Mesenteric fat pad (tissue), 1 donor: ENCODE data around the gene RFX8. TPM values are rescaled to one million over a fixed set of nuclear protein-coding genes. Genes with fewer than 3 reads are reported as not detected.
A peak's percentile ranks its signal among the peaks of the same experiment; 100 is the strongest.
"Not testable (repeated sequence)": the region's sequence is repeated elsewhere in the genome, so short reads cannot be mapped to it uniquely, and the experiment has no call there.

ENCODE experiments used
- DNase-seq: peaks from one replicate; pipeline ENCODE4 v3.0.0-alpha.2; 2020; ENCODE audit warnings: low spot score
- total RNA-seq: library from RNA; stranded (reverse); fragmentation: NEBNext Ultra II Directional; extraction: Animal tissue kit (Norgen Biotek cat#: 25700); gene quantifications from one replicate; pipeline ENCODE4 v1.2.1, GENCODE V29; 2021
- donor health status: DM: yes; HTN: yes; CAD: no.

The RFX8 gene
- total RNA-seq, 1 donor from 2014 or later: 0.16 TPM

DNA sequence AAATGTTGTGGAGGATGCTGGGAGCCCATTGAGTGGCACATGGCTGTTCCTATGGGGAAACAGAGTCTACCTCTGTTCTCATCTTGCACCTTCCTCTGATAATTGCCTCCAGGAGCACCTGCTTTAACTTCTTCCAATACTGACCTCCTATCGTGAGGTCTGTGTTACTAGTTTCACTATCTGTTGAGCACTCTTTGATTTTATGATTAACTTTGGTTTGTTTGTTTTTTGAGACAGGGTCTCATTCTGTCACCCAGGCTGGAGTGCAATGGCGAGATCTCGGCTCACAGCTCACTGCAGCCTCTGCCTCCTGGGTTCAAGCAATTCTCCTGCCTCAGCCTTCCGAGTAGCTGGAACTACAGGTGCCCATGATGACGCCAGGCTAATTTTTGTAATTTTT lies 12.1 kb upstream of the RFX8 start:
- no peak for DNase-seq

DNA sequence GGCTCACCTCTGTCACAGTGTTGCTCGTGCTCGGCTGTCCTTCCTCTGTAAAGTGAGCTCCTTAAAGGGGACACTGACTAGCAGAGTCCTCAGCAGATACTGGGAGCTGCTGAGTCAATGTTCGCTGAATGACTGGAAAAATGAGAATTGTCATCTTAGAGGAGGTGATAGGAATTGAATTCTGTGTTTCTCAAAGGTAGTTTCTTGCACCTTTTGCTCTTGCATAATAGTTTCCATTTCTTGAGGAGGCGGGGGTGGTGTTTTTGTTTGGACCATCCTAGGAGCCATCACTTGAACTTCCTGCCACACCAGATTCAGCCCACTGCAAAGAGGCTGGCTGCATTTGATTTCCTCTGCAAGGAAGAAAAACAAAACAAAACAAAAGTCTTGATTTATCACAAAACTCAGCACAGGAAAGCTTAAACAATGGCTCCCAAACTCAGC lies 11.4 kb upstream of the RFX8 start:
- no peak for DNase-seq

DNA sequence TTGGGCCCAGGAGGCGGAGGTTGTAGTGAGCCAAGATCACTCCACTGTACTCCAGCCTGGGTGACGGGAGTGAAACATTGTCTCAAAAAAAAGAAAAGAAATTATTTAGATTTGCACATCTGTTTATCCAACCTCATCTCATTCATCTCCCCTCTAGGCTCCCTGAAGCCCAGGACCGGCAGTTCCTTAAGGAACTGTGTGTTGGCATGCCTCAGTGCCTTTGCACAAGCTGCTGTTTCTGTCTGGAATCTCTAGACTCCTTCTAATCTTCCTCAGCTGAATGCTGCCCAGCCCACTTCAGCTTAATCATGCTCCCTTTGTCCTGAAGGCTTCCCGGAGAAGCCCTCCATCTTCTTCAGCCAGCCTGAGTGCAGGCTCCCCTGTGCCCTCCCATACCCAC lies 10.9 kb upstream of the RFX8 start:
- DNase-seq: no peak

DNA sequence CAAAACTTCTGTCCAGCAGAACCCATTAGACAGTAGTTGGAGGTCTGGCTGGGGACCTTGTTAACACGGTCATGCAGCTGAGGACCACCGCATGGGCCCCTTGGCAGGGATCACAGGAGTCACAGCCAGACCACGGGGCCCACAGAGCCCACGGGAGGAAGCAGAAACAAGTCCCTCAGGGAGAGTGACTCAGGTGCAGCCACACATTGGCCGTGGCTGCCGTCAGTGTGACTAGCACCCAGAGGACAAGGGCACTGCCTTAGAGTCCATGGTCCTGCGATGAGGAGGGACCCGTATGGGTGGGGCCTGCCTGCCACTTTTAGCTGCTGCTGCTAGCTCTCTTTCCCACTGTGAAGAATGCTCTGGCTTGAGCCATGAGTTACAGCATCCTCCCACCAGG lies 5.9 kb upstream of the RFX8 start:
- DNase-seq: no peak

DNA sequence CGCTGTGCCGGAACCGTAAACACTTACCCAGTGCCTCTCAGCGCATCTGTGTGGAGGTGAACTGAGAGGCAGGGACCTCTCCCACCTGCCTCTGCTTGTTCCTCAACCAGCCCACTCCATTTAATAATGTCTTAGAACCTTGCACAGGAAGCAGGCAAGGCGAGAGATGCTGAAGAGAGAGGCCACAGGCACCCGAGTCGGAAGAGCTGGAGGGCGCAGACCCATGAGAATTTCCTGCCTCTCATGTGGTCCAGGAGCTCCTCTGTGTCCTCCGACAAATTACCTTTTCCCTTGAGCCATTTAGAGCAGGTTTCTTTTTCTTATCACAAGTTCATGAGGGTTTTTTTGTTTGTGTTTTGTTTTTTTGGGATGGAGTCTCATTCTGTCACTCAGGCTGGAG lies 4.9 kb upstream of the RFX8 start:
- DNase-seq: no peak

DNA sequence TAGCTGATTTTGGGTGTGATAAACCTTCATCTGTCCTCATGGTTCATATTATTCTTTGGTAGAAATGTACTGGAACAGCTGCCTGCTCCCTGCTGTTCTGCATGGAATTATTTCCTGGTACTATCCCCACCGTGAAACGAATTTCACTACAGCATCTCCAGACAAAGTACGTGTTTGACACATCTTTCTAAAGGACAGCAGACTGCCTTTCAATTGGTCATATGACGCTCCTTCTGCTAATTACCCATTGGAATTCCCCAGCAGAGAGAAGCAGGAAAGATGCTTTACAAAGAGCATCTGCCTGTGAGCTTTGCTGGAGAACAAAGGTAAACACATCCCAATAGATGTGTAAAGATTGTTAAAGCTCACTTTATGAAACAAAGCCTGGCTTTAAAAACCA lies 4.4 kb upstream of the RFX8 start:
- no peak for DNase-seq

DNA sequence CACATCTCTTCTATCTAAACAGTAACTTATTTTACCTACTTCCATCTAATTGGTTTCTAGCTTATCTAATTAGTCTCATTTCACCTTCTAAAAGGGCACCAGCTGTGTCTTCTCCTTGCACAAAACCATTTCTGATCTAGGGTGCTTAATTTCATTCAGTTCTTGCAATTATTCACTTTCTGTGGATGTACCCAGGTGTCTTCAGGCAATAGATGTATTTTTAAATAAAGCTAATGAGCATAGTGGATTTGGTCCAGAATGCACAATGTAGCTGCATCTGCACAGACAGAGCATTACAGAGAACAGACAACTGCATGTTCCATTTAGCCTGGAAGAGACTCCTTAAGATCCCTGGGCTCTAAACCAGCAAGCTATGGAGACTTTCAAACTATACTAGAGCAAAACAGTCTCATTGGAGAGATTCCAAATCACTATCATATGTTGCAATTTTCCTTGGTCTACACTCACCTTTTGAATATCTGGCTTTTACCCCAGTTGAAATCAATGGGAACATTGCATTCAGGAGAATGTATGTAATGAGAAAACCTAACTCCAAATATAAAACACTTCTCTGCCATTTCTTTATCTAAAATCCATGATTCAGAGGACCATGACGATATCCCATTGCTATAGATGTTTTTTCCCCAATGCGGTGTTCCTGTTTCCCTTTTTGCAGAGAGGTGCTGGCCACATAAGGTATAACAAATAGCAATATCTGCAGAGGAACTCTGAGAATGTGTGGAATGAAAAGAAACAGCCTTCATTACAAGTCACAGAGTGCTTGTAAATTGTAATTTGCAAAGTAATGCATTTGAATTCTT lies 3.5 kb upstream of the RFX8 start:
- no peak for DNase-seq

DNA sequence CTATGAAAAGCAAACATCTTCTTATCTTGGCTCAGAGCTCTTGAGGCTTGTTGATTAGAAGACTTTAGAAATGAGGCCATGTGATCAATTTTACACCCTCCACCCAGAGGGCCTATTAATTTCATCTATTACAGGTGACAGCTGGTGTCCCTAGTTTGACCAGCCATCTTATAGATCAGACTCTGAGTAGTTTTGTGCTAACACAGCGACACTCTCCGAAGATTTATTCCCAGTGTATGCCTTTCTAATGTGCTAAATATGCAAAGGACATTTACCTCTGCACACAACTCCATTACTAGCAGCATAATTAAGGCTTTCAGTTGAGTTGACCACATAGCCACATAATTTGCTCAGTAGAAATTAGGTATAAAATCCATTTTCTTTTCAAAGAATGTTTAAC lies 2.6 kb upstream of the RFX8 start:
- no peak for DNase-seq

DNA sequence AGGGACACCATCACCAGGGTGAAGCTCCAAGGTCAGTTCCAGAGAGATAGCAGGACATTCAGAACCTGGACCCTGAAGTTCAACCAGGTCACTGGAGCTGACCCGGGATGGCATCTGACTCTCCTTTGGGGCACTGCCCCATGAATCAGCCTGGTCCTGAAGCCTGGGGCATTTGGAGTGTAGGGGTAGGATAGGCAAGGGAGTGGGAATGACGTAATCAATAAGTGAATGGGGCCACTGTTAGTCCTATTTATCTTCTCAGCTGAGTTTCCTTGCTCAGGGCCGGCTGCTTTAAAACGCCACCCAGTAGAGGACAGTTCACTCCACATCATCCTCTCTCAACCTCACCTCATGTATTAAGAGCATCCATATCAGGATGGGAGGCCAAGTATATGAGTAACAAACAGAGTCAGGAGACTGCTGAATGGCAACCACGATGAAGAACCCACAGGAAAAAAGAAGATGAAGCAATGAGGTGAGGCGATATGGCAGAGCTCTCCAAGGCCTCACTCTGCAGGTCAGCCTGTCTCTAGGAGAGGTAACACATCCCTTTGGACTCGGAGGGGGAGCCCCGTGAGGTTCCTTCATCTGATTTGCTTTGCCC lies 1.8 kb upstream of the RFX8 start:
- DNase-seq: no peak

DNA sequence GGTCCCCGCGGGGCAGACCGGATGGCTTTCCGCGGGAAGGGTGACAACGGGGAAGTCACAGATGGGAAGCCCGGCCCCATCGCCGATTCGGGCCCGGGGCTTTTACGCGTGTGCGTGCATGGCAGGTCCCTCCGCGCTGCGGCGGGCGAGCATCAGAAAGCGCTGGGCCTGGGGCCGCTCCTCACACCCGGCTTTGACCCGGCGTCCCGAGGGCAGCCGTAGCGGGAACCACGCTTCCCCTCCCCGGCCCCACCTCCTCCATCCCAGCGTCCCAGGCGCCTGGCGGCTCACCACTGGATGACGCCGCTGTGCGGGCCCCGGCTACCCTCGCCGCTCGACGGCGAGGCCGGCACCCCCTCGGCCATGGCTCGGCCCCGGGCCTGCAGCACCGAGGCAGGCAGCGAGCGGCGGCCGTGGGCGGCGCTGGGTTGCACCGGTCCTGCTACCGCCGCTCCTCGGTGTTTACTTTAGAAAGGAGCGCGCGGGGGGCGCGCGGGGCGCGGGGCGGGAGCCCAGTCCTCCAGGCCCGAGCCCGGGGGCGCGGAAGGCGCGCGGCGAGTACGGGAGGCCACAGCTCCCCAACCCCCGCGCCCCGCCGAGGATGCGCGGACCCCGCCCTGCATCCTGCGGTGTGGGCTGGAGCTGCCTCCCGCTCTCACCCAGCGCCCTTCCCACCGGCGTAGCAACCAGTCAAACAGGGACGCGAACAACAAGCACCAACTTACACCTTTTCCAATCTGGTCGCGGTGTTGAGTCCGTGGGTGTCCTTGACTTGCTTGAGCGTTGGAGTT lies 806 bp downstream of the RFX8 start:
- peak; percentile 91 for DNase-seq

DNA sequence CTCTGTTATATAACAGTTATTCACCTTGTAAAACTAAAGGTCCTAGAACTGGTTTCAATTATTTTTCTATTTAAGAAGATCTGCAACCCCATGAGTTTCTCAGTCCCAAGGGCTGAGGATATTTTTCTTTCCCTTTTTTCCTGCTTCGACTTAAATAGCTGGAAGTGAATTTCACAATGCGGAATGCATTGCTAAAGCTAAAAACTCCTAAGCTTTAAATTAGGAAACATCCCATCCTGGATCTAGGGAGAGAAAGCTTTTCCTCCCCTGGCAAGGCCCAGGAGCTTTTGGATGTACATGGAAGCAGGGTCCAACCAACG lies 1.4 kb downstream of the RFX8 start:
- DNase-seq: no peak

DNA sequence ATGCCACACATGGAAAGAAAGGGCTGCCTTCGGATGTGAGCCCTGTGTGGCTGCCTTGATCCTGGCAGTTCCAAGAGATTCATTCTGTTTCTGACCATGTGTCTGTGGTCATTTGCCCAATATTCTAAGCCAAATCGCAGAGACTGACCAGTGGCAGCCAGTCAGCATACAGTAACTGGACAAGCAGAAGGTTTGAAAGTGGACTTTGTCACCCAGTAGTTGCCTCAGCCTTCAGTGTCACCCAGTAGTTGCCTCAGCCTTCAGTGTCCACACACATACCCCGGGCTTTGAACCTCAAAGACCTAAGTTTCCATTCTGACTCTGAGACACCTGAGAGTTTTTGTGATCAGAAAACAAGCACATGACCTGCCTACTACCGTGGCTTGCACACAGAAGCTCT lies 5.0 kb downstream of the RFX8 start:
- DNase-seq: no peak

DNA sequence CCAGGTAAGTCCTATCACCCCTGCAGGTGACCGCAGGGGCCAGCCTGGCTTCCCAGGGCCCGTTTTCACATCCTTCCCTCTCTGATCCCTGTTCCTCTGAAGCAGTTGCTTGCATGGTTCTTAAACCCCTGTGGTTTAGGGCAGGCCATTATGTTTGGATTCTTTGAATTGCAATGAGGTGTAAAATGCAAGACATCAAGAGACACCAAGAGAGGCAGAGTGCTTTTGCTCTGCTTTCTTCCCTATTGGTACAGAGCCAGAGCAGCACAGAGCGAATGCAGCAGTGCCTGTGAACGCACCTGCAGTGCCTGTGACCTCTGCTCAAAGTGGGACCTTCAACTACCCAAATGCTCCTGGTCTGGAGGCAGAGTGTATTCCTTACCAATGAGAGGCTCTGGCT lies 7.6 kb downstream of the RFX8 start:
- DNase-seq: no peak

DNA sequence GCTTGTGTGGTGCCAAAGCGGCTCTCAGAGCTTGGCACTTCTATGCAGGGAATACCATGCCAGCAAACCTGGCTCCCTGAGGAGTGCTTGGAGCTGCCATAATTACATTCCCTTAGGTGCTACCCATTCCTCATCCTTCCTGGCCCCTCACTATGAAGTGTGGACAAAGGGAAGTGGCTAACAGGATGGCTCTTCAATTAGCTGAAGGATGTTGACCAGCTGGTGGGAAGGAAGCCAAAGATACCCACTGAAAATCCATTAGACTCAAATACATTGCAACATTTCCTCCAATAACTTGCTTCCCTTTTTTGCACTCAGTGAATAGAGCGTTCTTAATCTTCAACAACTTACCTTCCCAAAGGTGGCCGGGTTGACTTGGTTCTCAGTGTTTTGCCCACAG lies 8.5 kb downstream of the RFX8 start:
- DNase-seq: no peak

DNA sequence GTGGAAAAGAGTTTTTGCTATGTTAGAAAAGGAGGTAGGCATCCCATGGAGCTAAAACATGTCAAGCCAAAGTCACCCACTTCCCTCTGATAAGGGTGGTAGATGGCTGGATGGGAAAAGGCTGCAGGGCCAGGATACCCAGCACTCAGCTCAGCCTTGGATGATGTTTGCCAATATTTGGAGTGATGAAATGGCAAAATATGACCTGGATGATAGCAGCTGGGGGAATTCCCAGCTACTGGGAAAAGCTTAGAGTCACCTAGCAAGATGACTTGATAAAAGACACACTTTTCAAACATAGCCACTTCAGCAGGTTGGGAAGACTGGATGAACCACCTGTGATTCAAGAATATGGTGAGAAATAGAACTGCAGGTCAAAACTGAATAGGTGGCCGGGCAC lies 10.1 kb downstream of the RFX8 start:
- no peak for DNase-seq

DNA sequence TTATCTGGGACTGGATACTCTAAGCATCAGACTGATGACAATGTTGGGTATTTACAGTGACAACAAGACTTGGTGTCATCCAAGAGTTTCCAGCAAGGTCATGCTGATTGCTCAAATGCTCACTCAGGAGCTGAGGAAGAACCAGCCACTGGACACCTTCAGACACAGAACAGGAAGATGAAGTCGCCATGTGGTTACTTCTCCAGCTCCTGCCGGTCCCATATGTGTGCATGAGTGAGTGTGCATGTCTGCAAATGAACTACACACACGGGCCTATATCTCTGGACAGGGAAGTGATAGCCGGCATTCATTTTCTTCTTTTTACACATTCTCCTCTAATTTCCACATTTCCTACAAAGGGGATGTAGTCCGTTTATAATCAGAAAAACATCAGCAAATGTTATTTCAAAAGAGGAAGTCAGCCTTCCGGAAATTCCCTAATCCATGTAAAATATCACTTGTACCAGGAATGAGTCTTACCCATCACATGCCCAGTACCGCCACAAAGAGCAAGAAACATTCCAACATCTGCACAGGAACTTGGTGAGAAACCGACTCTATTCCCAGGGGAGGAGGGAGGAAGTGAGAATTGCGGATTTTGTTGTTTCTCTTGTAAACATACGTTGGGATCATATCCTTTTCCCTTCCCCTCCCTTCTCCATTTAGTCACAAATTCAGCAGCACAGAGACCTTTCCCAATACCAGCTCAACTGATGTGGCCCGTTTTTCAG lies 10.8 kb downstream of the RFX8 start:
- no peak for DNase-seq

DNA sequence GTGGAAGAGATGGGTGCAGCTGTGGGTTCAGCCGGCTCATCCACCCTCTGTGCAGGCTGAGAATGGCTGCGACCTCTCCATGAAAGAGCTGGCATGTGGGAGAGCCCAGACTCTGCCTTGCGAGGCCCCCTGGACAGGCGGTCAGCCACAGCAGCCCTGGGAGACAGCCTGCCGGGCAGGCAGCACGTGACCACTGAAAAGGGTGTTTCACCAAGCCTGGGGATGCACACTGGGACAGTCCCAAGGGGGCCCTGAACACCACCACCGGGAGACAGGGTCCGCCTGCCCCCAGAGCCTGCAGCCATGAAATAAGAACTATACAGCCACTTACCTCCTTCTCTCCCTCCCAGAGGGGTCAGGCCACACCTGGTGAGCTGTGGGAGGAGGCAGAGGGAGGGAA lies 11.5 kb downstream of the RFX8 start:
- DNase-seq: no peak

DNA sequence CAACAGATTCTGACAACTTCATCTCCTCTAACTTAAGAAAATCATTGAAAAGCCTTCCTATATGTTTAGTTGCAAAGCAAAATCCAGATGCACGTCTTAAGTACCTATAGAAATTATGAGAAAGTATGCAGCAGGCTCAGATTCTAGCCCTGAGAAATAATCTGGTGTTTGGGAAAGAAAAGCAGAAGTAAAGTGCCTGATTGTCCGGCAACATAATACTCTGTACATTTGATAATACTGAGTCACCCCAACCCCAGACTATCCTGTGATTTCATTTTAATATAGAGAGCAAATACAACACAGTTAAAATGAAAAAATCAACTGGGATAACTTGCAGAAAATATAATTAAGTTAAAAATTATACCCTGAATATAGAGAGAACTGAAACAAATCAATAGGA lies 13.5 kb downstream of the RFX8 start:
- DNase-seq: no peak

DNA sequence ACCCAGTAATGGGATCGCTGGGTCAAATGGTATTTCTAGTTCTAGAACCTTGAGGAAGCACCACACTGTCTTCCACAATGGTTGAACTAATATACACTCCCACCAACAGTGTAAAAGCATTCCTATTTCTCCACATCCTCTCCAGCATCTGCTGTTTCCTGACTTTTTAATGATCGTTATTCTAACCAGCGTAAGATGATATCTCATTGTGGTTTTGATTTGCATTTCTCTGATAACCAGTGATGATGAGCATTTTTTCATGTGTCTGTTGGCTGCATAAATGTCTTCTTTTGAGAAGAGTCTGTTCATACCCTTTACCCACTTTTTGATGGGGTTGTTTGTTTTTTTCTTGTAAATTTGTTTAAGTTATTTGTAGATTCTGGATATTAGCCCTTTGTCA lies 20.5 kb downstream of the RFX8 start:
- DNase-seq: not testable (repeated sequence)

DNA sequence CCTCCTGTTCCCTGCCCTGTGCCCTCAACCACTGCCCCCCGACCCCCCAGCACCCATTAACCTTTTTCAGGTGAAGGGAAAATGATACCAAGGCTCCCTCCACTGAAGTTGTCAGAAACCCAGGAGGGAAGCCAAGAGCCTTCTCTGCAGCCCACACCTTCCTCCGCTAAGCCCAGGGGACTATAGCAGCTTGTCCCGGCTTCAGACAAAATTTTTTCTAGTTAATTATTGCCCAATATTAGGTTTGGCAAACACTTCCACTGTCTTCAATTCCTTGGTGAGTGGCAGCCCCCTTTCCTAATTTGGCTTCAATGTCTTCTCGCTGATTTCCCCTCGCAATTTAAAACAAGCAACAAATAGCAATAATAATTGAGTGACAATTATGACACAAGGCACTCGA lies 23.9 kb downstream of the RFX8 start:
- DNase-seq: no peak

DNA sequence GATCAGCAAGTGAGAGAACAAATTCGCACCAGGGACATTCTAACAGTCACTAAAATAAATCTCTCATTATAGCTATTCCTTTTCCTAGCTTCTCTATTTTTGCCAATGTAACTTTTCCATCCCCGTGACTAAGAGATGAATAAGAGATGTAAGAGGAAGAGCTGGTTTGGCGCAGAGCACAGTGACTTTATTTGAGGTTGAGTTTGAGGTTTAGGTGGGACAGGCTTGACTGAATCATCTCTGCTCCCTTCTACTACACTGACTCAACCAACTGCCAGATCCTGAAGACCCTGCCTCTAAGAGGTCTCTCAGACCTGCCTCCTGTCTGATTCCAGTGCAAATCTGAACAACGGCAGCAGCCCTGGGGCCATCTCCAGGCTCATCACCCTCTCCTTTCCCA lies 28.0 kb downstream of the RFX8 start:
- DNase-seq: no peak

DNA sequence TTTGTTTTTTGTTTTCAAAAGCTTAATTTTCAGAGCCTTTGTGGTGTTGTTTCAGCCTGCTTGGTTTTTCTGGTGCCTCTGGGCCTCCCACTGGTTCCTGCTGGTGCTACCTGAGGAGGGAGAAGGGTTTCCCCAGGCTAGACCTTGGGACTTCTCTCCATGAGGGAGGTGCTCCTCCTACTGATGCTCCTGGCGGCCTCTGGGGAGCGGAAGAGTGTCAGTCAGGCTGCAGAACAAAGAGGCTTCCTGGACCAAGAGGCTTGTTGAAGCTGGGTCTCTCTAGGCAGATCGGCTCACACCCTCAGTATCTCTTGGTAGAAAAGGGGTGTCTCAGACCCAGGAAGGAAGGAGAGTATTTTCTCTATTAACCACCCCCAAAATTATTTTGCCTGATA lies 32.2 kb downstream of the RFX8 start:
- no peak for DNase-seq
